ENCODE results near the gene ASCL2. TPM values are rescaled to one million over a fixed set of nuclear protein-coding genes. Genes with fewer than 3 reads are reported as not detected.

Gene ASCL2
- total RNA-seq, 1 experiment from 2014 or later = 32.5 TPM

GRCh38 chr11:2271077-2271326 is 614 bp upstream of the ASCL2 start:
- Mint-ChIP-seq H3K9me3 (ENCODE audit: unreplicated experiment) (no peaks in the 10 kb centered on the region), H3K4me1 (ENCODE audit: low read depth, unreplicated experiment) (peaks cover 10% of the 10 kb centered on the region), H3K4me3 (ENCODE audit: unreplicated experiment) (peak overlapping the region; percentile 67), H3K27ac (ENCODE audit: unreplicated experiment) (no peak overlapping the region), H3K36me3 (ENCODE audit: insufficient read depth, unreplicated experiment) (peaks cover 30% of the 10 kb centered on the region), H3K27me3 (ENCODE audit: insufficient read depth, unreplicated experiment) (no peaks in the 10 kb centered on the region)
- peaks cover 3% of the 10 kb centered on the region for H3K36me3 ChIP-seq (ENCODE audit: control insufficient read depth, insufficient read depth, low read length)
- no peaks in the 10 kb centered on the region for H3K9me3 ChIP-seq
- TF ChIP-seq CTCF (IDR thresholded peaks at IDR 0.05; ENCODE audit: insufficient read depth in 1 of 2, low read depth in 1 of 2, low read length in 1 of 2, severe bottlenecking in 1 of 2, unreplicated experiment in 1 of 2) = no peak
- H3K4me1 ChIP-seq = peaks cover 27% of the 10 kb centered on the region
- no peaks in the 10 kb centered on the region for H3K27me3 ChIP-seq (replicated peaks; ENCODE audit: control insufficient read depth, insufficient read depth, low read length)
- ChIA-PET CTCF (no interaction called here), POLR2A (no interaction called here)
- intact Hi-C loops (cut with micrococcal nuclease; ENCODE audit: unreplicated experiment) = no loop called here
- no TSS peak for BruUV-seq (replicated peaks)
- peak overlapping the region; percentile 76 for H3K4me3 ChIP-seq (ENCODE audit: low read depth, low read length)
- DNase-seq = no peak

GRCh38 chr11:2269601-2270321 is 627 bp downstream of the ASCL2 start:
- Histone ChIP-seq H3K9me3 (no peaks in the 10 kb centered on the region), H3K4me1 (peaks cover 27% of the 10 kb centered on the region), H3K27me3 (replicated peaks; ENCODE audit: control insufficient read depth, insufficient read depth, low read length) (no peaks in the 10 kb centered on the region), H3K36me3 (ENCODE audit: control insufficient read depth, insufficient read depth, low read length) (peaks cover 3% of the 10 kb centered on the region), H3K4me3 (ENCODE audit: low read depth, low read length) (peak overlapping the region; percentile 76)
- intact Hi-C loops (cut with micrococcal nuclease; ENCODE audit: unreplicated experiment) = loop anchor here (1.0 to 2.0 kb wide), 3 partner anchors 33 to 72 kb away; partner anchors contain the start of gene TSPAN32
- Mint-ChIP-seq H3K36me3 (ENCODE audit: insufficient read depth, unreplicated experiment) (peaks cover 33% of the 10 kb centered on the region), H3K4me3 (ENCODE audit: unreplicated experiment) (peak overlapping the region; percentile 87), H3K9me3 (ENCODE audit: unreplicated experiment) (no peaks in the 10 kb centered on the region), H3K27me3 (ENCODE audit: insufficient read depth, unreplicated experiment) (no peaks in the 10 kb centered on the region), H3K4me1 (ENCODE audit: low read depth, unreplicated experiment) (peaks cover 10% of the 10 kb centered on the region), H3K27ac (ENCODE audit: unreplicated experiment) (peak overlapping the region; percentile 88)
- DNase-seq = peak; percentile 85 to 87
- peak in 1 of 2 experiments; percentile 72 for TF ChIP-seq CTCF (IDR thresholded peaks at IDR 0.05; ENCODE audit: insufficient read depth in 1 of 2, low read depth in 1 of 2, low read length in 1 of 2, severe bottlenecking in 1 of 2, unreplicated experiment in 1 of 2)
- no TSS peak for BruUV-seq (replicated peaks)
- CTCF ChIA-PET = interaction anchor here (0.6 to 2.4 kb wide), 10 partner anchors 29 to 151 kb away, joined by 3 to 13 read pairs (median 4); no protein-coding TSS in a partner anchor
- POLR2A ChIA-PET = interaction anchor here (1.1 to 2.9 kb wide), 2 partner anchors 60 to 66 kb away, joined by 5 to 26 read pairs; no protein-coding TSS in a partner anchor

- BruUV-seq (replicated peaks) = no TSS peak
- ChIA-PET POLR2A (interaction anchor here (0.6 to 2.9 kb wide), 5 partner anchors 30 to 77 kb away, joined by 3 to 26 read pairs (median 5); no protein-coding TSS in a partner anchor), CTCF (interaction anchor here (0.6 to 2.4 kb wide), 7 partner anchors 30 to 152 kb away, joined by 3 to 13 read pairs (median 6); no protein-coding TSS in a partner anchor)
- Histone ChIP-seq H3K4me3 (ENCODE audit: low read depth, low read length) (peak overlapping the region; percentile 76), H3K9me3 (no peaks in the 10 kb centered on the region), H3K4me1 (peaks cover 27% of the 10 kb centered on the region), H3K36me3 (ENCODE audit: control insufficient read depth, insufficient read depth, low read length) (peaks cover 3% of the 10 kb centered on the region), H3K27me3 (replicated peaks; ENCODE audit: control insufficient read depth, insufficient read depth, low read length) (no peaks in the 10 kb centered on the region)
- peak overlapping the region; percentile 87 for H3K4me3 Mint-ChIP-seq (ENCODE audit: unreplicated experiment)
- intact Hi-C loops (cut with micrococcal nuclease; ENCODE audit: unreplicated experiment) = loop anchor here (1.0 to 2.0 kb wide), 2 partner anchors 34 to 67 kb away; partner anchors contain the start of gene TSPAN32
- peak overlapping the region; percentile 88 for H3K27ac Mint-ChIP-seq (ENCODE audit: unreplicated experiment)
- TF ChIP-seq CTCF (IDR thresholded peaks at IDR 0.05; ENCODE audit: insufficient read depth in 1 of 2, low read depth in 1 of 2, low read length in 1 of 2, severe bottlenecking in 1 of 2, unreplicated experiment in 1 of 2) = no peak
- H3K4me1 Mint-ChIP-seq (ENCODE audit: low read depth, unreplicated experiment) = peaks cover 10% of the 10 kb centered on the region
- no peaks in the 10 kb centered on the region for H3K9me3 Mint-ChIP-seq (ENCODE audit: unreplicated experiment)
- peaks cover 33% of the 10 kb centered on the region for H3K36me3 Mint-ChIP-seq (ENCODE audit: insufficient read depth, unreplicated experiment)
- DNase-seq = peak; percentile 84 to 86
- no peaks in the 10 kb centered on the region for H3K27me3 Mint-ChIP-seq (ENCODE audit: insufficient read depth, unreplicated experiment)
These were observed 1.4 kb downstream of the ASCL2 start for GRCh38 chr11:2268729-2269600.

All from Caco-2 (cell line).